ENCODE data around the gene CASKIN1.
"Not testable (repeated sequence)": the region's sequence is repeated elsewhere in the genome, so short reads cannot be mapped to it uniquely, and the experiment has no call there.

Gene CASKIN1, protein sequence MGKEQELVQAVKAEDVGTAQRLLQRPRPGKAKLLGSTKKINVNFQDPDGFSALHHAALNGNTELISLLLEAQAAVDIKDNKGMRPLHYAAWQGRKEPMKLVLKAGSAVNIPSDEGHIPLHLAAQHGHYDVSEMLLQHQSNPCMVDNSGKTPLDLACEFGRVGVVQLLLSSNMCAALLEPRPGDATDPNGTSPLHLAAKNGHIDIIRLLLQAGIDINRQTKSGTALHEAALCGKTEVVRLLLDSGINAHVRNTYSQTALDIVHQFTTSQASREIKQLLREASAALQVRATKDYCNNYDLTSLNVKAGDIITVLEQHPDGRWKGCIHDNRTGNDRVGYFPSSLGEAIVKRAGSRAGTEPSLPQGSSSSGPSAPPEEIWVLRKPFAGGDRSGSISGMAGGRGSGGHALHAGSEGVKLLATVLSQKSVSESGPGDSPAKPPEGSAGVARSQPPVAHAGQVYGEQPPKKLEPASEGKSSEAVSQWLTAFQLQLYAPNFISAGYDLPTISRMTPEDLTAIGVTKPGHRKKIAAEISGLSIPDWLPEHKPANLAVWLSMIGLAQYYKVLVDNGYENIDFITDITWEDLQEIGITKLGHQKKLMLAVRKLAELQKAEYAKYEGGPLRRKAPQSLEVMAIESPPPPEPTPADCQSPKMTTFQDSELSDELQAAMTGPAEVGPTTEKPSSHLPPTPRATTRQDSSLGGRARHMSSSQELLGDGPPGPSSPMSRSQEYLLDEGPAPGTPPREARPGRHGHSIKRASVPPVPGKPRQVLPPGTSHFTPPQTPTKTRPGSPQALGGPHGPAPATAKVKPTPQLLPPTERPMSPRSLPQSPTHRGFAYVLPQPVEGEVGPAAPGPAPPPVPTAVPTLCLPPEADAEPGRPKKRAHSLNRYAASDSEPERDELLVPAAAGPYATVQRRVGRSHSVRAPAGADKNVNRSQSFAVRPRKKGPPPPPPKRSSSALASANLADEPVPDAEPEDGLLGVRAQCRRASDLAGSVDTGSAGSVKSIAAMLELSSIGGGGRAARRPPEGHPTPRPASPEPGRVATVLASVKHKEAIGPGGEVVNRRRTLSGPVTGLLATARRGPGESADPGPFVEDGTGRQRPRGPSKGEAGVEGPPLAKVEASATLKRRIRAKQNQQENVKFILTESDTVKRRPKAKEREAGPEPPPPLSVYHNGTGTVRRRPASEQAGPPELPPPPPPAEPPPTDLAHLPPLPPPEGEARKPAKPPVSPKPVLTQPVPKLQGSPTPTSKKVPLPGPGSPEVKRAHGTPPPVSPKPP (N-terminal part only)

DNA sequence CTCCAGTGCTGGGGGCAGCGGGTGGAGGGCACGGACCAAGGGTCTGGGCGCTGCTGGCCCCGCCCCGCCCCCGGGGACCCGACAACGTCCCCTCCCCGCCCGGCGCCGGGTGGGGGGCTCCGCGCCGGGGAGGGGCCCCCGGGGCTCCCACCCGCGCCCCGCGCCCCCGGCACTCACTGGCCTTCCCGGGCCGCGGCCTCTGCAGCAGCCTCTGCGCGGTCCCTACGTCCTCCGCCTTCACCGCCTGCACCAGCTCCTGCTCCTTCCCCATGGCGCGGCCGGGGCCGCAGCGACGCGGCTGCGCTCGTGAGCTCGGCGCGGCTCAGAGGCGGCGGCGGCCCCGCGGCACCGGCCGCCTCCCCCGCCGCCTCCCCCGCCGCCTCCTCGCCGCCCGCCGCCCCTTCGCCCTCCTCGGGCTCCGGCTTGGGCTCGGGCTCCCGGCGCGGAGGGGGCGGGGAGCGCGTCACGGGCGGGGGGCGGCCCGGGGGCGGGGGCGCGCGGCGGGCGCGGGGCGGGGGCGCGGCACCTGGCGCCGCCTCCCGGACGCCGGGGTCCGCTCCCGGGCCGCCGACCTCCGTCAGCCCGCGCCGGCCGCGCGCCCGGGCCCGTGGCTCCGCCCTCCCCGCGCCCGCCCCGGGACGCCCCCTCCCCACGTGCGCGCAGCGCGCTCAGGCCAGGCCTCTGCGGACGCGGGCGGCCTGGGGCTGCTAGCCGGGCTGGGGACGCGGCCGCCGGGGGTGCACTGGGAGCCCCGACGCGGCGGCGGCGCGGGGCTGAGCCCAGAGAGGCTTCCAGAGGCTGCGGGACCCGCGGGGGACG lies at the start of gene CASKIN1:
Gene CASKIN1 (minus strand): TSS at position 444 of the 819 bp plus-strand sequence. CDS start 173 bp downstream, at position 271.
- DNase-seq: no peak

DNA sequence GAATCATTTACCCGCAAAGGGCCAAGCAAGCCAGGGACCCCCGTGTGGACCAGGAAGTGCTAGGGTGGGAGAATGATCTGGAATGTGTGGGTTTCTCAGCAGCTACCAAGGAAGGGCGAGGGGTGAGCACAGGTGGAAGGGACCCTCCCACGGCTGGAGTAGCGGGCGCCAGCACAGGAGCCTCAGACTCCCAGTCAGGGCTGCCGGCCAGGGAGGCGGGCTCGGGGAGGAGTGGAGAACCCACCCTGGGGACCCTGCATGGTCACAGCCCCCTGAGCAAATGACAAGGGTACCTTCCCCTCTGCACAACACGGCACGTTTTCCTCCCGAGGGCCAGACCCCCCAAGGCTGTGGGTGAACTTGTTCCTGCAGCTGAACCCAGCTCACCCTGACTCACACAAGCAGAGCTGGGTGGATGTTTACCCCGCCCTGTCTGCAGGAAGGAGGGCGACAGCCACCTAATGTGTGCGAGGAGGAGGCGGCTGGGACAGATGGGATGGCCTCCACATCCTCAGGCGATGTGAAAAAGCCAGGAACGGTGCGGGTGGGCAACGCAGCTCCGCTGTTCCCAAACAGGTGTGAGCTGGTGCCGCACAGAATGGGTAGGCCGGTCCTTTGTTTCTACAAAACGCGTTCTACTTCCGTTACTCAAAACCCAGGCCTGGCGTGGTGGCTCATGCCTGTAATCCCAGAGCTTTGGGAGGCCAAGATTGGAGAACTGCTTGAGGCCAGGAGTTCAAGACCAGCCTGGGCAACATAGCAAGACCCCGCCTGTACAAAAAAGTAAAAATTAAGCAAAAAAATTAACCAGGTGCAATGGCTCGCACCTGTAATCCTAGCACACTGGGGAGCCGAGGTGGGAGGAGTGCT lies 48.8 kb upstream of the CASKIN1 start:
- no peak for DNase-seq

DNA sequence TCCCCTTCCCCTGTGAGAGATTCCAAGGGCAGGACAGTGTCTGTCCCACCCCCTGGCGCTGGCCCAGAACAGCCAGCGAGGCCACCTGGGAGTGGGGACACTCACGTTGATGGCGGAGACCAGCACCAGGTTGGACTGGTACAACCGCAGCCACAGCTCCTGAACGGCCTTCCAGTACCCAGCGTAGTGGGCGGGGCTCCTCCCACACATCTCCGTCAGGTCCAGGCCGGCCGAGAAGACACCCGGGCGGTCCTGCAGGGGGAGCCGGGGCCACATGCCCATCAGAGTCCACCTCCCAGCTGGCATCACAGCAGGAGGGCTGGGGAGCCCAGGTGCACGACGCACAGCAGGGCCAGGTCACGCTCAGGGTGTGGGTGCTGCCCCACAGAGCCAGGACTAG lies 47.9 kb upstream of the CASKIN1 start:
- no peak for DNase-seq

DNA sequence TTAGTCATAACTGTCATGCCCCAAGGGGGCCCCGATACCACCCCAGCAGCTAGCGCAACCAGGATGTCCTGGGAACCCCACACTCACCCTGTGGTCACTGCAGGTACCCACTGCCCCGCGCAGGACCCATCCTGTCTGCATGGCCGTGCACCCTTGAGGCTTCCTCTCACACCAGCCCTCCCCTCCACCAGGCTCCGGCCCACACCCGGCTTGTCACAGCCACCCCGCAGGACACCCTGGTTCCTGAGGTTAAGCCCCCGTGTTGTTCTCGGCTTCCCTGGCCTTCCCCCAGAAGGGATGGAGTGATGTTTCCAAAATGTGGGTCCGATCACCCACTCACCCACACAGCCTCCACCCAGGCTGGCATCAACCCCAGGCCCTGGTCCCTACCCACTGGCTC lies 47.4 kb upstream of the CASKIN1 start:
- DNase-seq: no peak

DNA sequence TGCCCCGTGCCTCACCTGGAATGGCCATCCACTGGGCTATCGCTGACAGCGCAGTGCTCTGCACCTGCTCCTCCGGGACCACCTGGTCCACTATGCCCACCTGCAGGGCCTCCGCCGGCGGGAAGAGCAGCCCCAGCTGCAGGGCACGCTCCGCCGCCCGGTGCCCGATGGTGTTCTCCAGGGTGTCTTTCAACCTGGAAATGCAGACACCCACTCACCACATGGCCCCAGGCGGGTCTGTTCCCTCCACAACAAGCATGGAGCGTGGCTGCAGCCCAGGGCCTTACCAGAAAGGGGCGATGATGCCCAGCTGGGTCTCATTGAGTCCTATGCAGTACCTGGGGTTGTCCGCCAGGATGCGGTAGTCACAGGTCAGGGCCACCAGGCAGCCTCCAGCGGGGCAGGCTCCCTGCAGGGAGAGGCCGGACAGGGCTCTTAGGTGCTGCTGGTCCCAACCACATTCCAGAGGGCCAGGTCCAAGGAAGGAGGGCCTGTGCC lies 46.7 kb upstream of the CASKIN1 start:
- no peak for DNase-seq

DNA sequence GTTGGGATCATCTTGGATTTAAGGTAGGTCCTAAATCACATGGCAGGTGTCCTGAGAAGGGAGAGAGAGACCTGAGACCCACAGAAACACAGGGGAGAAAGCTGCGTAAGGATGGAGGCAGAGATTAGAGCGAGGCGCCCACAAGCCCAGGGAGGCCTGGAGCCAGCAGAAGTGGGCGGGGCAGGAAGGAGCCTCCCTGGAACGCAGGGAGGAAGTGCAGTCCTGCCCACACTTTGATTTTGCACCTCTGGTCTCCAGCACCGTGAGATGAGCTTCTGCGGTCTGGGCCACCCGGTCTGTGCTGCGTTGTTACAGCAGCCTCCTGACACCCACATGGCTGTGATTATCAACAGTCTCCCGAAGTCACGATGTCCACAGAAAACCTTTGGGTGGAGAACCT lies 46.2 kb upstream of the CASKIN1 start:
- DNase-seq: no peak

DNA sequence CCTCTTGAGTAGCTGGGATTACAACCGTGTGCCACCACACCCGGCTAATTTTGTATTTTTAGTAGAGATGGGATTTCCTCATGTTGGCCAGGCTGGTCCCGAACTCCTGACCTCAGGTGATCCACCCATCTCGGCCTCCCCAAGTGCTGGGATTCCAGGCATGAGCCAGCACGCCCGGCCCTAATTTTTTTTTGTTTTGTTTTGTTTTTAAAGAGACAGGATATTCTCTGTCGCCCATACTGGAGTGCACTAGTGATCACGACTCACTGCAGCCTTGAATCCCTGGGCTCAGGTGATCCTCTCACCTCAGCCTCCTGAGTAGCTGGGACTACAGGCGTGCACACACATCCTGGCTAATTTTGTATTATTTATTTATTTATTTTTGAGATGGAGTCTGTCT lies 43.9 kb upstream of the CASKIN1 start:
- DNase-seq: not testable (repeated sequence)

DNA sequence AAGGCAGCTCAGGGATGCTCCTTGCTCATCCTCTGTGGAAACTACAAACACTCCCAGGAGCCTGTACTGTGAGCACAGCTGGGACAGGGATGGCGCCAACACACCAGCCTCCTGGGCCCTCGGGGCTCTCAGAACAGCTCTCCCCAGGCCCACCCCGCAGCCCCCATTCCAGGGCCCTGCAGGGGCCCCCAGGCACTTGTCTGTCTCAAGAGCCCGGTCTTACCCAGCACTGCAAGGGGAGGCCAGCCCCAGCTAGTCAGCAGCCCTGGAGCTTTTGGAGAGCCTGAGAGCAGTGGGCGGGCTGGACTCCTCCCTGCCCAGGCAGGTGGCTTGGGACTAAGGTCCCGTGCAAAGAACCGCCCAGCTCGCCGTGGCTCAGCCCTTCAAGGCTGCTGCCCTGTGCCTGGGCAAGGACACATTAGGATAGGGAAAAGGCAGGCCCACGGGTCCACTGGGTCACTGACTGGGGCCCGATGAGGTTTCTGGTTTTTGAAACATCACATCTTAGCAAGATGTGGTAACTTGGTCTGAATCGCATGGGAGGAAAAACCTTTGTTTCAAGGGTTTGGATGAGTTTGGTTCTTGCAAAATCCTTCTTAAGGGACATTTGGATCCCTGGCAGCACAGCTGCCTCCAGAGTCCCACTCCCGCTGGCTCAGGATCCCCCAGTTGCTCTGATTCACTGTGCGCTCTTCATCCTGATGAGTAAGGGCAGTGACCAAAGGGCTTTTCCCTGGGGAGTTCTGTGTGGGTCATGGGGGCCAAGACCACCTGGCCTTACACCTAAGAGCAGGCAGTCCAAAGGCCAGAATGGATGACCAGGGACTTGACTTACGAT lies 42.7 kb upstream of the CASKIN1 start:
- DNase-seq: no peak

DNA sequence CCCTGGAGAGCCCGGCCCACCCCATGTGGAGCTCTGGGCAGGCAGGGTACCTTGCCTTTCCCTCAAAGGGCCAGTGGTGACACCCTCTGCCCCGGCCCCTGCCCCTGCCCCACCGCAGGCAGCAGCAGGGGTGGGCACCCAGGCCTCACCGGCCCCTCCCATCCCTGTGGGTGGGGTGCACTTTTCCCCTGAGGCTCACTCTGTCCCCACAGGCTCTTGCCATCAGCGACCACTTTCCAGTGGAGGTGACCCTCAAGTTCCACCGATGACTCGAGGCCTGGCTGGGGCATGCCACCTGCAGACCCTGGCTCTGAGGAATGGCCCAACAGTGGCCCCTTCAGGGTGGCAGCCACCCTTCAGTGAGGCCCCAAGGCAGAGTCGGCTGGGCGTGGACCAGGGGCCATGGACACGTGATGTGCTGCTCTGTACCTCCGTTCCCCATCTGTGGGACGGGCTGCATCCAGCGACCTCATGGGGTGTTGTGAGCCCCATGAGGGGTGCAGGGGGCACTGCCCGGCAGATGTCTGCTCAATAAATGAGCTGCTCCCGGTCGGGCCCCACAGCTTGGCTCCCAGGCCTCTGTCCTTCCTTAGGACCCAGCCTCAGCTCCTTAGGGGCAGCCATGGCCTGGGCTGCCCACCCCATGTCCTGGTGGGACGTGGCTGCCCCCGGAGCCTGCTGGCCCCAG lies 41.9 kb upstream of the CASKIN1 start:
- DNase-seq: no peak

DNA sequence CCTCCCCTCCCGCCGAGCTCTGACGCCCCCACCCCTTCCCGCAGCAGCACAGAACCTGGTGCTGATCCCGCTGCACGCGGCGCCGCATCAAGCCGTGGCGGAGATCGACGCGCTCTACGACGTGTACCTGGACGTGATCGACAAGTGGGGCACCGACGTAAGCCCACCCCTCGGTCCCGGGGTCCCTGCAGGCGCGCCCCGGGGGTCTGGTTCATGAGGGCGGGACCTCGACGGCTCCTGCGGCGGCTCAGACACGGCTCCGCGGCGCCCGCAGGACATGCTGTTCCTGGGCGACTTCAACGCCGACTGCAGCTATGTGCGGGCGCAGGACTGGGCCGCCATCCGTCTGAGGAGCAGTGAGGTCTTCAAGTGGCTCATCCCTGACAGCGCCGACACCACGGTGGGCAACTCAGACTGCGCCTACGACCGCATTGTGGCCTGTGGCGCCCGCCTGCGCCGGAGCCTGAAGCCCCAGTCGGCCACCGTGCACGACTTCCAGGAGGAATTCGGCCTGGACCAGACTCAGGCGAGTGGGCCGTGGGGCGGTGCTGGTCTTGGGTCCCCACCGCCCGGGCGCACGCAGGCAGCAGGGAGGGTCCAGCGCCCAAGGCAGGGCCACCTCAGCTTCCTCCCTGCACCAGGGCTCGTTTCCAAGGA lies 41.2 kb upstream of the CASKIN1 start:
- DNase-seq: no peak

DNA sequence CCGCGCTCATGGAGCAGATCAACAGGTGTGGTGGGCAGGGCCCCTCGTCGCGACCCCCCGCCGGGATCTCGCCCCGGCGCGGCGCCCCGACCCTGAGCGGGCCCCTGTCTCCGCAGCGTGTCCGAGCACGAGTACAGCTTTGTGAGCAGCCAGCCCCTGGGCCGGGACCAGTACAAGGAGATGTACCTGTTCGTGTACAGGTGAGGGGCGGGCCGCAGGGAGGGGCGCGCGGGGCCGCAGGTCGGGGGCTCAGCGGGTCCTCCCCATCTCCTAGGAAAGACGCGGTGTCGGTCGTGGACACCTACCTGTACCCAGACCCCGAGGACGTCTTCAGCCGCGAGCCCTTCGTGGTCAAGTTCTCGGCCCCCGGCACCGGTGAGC lies 40.7 kb upstream of the CASKIN1 start:
- DNase-seq: no peak

DNA sequence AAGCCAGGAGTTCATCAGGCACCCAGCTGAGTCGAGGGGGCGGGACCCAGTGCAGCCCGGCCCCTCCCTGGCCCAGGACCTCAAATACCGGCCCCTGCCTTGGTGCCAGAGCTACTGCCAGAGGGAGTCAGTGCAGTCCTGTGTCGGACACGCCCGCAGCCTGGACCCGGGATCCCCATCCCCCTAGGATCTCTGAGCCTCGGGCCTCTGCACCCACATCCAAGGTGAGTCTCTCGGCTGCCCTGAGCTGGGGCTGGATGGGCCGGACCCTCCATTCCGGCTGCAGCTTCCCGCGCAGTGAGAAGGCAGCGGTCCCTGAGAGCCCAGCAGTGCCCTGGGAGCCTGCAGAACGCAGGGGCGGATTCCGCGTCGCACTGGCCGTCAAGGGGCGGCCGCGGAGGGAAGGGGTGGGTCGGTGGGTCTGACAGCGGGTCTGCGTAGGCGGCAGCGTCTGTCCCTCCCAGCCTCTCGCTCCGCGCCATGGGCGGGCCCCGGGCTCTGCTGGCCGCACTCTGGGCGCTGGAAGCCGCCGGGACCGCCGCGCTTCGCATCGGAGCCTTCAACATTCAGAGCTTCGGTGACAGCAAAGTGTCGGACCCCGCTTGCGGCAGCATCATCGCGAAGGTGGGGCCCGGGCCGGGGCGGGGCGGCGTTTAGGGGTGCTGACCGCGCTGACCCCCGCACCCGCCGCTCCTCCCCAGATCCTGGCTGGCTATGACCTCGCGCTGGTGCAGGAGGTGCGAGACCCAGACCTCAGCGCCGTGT lies 40.1 kb upstream of the CASKIN1 start, which contains the start of gene DNASE1L2:
Gene DNASE1L2 (plus strand): TSS at position 108 of the 765 bp plus-strand sequence. CDS start 373 bp downstream, at position 481.
- no peak for DNase-seq

DNA sequence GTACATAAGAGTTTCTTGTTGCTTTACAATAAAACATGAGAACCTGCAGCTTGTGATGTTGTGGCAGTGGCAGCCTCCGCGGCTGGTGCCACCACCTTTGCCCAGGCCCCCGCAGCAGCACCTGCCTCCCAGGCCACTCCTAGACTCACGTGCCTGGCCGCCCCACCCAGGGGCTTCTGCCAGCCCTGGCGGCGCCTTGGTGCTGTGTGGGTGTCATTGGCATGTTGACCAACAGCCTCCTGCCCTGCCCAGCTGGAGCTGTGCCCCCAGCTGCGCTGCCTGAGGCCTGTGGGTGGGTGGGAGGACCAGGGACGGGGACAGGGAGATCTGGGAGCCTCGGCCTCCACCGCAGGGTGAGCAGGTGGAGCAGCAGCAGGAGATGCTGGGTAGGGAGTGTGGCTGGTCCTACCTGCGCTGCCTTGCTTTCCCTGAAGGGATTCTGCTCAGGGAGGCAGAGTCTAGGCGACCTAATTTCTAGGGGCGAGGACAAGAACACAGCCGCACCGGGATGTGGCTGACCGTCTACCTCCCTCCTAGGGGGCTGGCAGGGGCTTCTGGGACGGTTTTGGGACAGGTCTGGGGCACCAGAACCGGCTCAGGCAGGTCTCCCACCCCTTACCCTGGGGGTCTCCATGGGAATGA lies 39.4 kb upstream of the CASKIN1 start:
- DNase-seq: no peak

DNA sequence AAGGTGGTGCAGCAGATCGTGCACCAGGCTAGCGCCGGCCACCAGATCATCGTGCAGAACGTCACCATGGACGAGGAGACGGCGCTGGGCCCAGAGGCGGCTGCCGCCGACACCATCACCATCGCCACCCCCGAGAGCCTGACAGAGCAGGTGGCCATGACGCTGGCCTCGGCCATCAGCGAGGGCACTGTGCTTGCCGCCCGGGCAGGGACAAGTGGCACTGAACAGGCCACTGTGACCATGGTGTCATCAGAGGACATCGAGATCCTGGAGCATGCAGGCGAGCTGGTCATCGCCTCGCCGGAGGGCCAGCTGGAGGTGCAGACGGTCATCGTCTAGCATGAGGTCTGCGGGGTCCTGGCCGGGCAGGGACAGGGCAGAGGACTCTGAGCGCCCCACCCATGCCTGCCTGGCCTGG lies 38.8 kb upstream of the CASKIN1 start:
- DNase-seq: no peak

DNA sequence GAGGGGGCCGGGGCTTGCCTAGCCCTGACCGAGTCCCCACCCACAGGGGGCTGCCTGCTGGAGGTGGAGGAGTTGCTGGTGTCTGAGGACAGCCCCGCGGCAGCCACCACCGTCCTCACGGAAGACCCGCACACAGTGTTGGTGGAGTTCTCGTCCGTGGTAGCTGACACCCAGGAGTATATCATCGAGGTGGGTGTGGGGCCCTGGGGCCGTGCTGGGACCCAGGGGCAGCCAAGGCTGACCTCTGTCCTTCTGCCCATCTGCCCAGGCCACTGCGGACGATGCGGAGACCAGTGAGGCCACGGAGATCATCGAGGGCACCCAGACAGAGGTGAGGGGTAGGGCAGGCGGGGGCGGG lies 38.4 kb upstream of the CASKIN1 start:
- no peak for DNase-seq

DNA sequence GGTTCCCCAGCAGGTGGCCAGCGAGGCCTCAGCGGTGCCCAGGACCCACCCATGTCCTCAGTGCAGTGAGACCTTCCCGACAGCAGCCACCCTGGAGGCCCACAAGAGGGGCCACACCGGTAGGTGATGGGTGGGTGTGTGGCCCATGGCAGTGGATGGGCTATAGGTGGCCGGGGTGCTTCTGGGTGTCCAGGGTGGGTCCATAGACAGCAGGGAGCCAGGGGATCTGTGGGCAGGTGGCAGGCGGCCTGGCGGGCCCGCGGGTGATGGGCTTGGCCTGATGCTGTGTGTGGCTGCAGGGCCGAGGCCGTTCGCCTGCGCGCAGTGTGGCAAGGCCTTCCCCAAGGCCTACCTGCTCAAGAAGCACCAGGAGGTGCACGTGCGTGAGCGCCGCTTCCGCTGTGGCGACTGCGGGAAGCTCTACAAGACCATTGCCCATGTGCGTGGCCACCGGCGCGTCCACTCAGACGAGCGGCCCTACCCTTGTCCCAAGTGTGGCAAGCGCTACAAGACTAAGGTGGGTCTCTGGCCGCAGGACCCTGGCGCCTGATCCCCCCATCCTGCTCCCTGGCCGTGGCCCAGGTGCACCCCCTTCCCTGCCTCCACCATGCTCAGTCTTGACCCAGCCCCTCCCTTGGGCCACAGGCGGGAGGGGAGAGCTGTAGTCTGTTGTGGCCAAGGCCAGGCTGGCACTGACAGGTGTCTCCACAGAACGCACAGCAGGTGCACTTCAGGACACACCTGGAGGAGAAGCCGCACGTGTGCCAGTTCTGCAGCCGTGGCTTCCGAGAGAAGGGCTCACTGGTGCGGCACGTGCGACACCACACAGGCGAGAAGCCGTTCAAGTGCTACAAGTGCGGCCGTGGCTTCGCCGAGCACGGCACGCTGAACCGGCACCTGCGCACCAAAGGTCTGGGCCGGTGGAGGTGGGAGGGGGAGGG lies 37.7 kb upstream of the CASKIN1 start:
- no peak for DNase-seq
